ENCODE measurements around the gene ATP13A2. TPM values are rescaled to one million over a fixed set of nuclear protein-coding genes. Genes with fewer than 3 reads are reported as not detected.

The ATP13A2 gene
- total RNA-seq, 2 experiments from 2014 or later = 25.0 to 28.8 TPM

DNA sequence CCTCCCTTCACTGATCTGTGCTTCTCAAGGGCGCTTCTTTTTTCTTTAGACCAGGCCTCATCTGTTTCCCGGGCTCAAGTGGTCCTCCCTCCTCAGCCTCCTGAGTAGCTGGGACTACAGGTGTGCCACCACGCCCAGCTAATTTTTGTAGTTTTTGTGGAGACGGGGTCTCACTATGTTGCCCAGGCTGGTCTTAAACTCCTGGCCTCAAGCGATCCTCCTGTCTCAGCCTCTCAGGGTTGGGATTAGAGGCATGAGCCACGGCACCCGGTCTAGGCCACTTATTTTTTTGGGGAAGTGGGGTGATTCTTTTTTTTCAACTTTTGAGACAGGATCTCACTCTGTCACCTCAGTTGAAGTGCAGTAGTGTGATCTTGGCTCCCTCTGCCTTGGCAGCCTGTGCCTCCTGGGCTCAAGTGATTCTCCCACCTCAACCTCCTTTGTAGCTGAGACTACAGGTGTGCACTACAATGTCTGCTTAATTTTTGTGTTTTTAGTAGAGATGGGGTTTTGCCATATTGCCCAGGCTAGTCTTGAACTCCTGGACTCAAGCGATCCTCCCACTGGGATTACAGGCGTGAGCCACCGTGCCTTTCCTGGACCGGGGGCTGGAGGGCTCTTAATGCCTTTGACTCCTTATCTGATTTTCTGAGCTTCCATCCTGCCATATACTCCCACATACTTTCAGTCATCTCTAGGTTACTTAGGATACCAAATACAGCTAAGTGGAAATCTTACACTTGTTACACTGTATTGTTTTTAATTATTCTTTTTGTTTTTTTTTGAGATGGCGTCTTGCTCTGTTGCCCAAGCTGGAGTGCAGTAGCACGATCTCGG is 50.2 kb downstream of the ATP13A2 start:
- ChIA-PET CTCF (ENCODE audit: unreplicated experiment) (interaction anchor here (0.8 to 1.6 kb wide), 2 partner anchors 16 to 40 kb away, joined by 3 to 5 read pairs; partner anchors contain the start of gene CROCC), POLR2A (interaction anchor here (1.8 kb wide), 1 partner anchor 84 kb away, joined by 4 read pairs; no protein-coding TSS in a partner anchor)
- DNase-seq (ENCODE audit: low spot score) = no peak
- no TSS peak for BruUV-seq (replicated peaks)
- peaks cover 4% of the 10 kb centered on the region for H3K4me1 ChIP-seq (ENCODE audit: insufficient read depth, low read length, poor library complexity, severe bottlenecking)
- no peak overlapping the region for H2AFZ ChIP-seq (ENCODE audit: low read length)
- H3K4me2 ChIP-seq (ENCODE audit: low read length) = peak overlapping the region; percentile 48; the same call in 1 of the 2 replicates
- H3K9me2 ChIP-seq (ENCODE audit: insufficient read depth, low read length) = no peaks in the 10 kb centered on the region
- no peaks in the 10 kb centered on the region for H3K79me2 ChIP-seq (ENCODE audit: insufficient read depth, low read depth, low read length)
- H3K27ac ChIP-seq (ENCODE audit: low read depth, low read length, poor library complexity, severe bottlenecking) = no peak overlapping the region
- H3K4me3 ChIP-seq (ENCODE audit: low read depth, low read length, poor library complexity, severe bottlenecking) = peak overlapping the region; percentile 26
- no peaks in the 10 kb centered on the region for H3K9me3 ChIP-seq (ENCODE audit: low read length)
- intact Hi-C loops (cut with micrococcal nuclease; ENCODE audit: unreplicated experiment) = loop anchor here (2.0 to 5.0 kb wide), 2 partner anchors 41 to 71 kb away; partner anchors contain the start of gene CROCC
- peaks cover 9% of the 10 kb centered on the region for H3K36me3 ChIP-seq (ENCODE audit: insufficient read depth, low read length)
- H4K20me1 ChIP-seq (ENCODE audit: insufficient read depth, low read length) = no peaks in the 10 kb centered on the region
- TF ChIP-seq, protein P1, sequence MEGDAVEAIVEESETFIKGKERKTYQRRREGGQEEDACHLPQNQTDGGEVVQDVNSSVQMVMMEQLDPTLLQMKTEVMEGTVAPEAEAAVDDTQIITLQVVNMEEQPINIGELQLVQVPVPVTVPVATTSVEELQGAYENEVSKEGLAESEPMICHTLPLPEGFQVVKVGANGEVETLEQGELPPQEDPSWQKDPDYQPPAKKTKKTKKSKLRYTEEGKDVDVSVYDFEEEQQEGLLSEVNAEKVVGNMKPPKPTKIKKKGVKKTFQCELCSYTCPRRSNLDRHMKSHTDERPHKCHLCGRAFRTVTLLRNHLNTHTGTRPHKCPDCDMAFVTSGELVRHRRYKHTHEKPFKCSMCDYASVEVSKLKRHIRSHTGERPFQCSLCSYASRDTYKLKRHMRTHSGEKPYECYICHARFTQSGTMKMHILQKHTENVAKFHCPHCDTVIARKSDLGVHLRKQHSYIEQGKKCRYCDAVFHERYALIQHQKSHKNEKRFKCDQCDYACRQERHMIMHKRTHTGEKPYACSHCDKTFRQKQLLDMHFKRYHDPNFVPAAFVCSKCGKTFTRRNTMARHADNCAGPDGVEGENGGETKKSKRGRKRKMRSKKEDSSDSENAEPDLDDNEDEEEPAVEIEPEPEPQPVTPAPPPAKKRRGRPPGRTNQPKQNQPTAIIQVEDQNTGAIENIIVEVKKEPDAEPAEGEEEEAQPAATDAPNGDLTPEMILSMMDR (conservative IDR thresholded peaks at IDR 0.05; ENCODE audit: low read length) = no peak

DNA sequence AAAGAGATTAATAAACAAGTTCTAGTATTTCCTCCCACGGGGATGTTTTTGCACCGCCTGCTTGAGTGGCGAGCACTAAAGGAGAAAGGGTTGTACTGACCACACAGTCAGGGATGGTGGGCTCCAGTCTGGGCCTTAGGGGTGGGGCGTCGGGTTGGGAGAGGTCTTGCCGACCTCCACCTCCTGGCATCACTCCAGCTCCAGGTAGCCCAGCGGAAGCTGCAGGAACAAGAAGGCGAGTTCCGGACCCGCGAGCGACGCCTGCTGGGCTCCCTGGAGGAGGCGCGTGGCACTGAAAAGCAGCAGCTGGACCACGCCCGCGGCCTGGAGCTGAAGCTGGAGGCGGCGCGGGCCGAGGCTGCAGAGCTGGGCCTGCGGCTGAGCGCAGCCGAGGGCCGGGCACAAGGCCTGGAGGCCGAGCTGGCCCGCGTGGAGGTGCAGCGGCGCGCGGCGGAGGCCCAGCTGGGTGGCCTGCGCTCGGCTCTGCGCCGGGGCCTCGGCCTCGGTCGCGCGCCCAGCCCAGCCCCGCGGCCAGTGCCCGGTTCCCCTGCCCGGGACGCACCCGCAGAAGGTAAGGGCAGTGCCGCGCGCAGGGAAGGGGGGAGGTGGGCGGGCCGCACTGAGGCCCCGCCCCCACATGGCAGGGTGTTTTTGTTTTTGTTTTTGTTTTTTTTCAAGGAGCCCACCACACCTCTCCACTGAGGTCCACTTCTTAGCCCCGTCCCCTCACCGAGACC is 51.0 kb downstream of the ATP13A2 start:
- intact Hi-C loops (cut with micrococcal nuclease; ENCODE audit: unreplicated experiment) = loop anchor here (2.0 to 5.0 kb wide), 2 partner anchors 40 to 72 kb away; partner anchors contain the start of gene CROCC
- TF ChIP-seq, protein P1 (conservative IDR thresholded peaks at IDR 0.05; ENCODE audit: low read length) = peak; percentile 74
- TF ChIP-seq EZH2phosphoT487 (IDR thresholded peaks at IDR 0.05; ENCODE audit: borderline replicate concordance, low read depth, low read length) = no peak
- ChIA-PET CTCF (ENCODE audit: unreplicated experiment) (interaction anchor here (0.8 to 1.6 kb wide), 2 partner anchors 15 to 39 kb away, joined by 3 to 5 read pairs; partner anchors contain the start of gene CROCC), POLR2A (interaction anchor here (1.8 kb wide), 1 partner anchor 85 kb away, joined by 4 read pairs; no protein-coding TSS in a partner anchor)
- Histone ChIP-seq H3K9me2 (ENCODE audit: insufficient read depth, low read length) (no peaks in the 10 kb centered on the region), H3K79me2 (ENCODE audit: insufficient read depth, low read depth, low read length) (no peaks in the 10 kb centered on the region), H3K4me3 (ENCODE audit: low read depth, low read length, poor library complexity, severe bottlenecking) (peak overlapping the region; percentile 26), H3K36me3 (ENCODE audit: insufficient read depth, low read length) (peaks cover 17% of the 10 kb centered on the region), H3K4me1 (ENCODE audit: insufficient read depth, low read length, poor library complexity, severe bottlenecking) (peaks cover 4% of the 10 kb centered on the region), H3K4me2 (ENCODE audit: low read length) (peak overlapping the region; percentile 48), H2AFZ (ENCODE audit: low read length) (peak overlapping the region; percentile 31; the same call in 1 of the 2 replicates), H3K9me3 (ENCODE audit: low read length) (no peaks in the 10 kb centered on the region), H3K27ac (ENCODE audit: low read depth, low read length, poor library complexity, severe bottlenecking) (no peak overlapping the region), H4K20me1 (ENCODE audit: insufficient read depth, low read length) (no peaks in the 10 kb centered on the region)
- peak; percentile 73 for DNase-seq (ENCODE audit: low spot score)
- no TSS peak for BruUV-seq (replicated peaks)
